OCI-LY1 (cell line): Measurements from ENCODE around the gene TTC28.
"Not testable (repeated sequence)": the region's sequence is repeated elsewhere in the genome, so short reads cannot be mapped to it uniquely, and the experiment has no call there.

Source experiments
- H2AFZ ChIP-seq: fragments of 200-600 bp; sonication (generic), shearing (Covaris generic); 2 replicates; pipeline ENCODE4 v1.6.0; 2014; ENCODE audit warnings: antibody characterized with exemption, mild to moderate bottlenecking, low read length
- H3F3A ChIP-seq: fragments of 200-600 bp; sonication (generic), shearing (Covaris generic); 2 replicates; pipeline ENCODE4 v1.6.0; 2014; ENCODE audit warnings: mild to moderate bottlenecking, antibody characterized with exemption, low read length, moderate library complexity; ENCODE audit not compliant: insufficient read depth
- H3K27ac ChIP-seq: fragments of 200-600 bp; sonication (generic); 2 replicates; pipeline ENCODE4 v1.5.1; 2014; ENCODE audit warnings: low read length, mixed run types, mild to moderate bottlenecking, low read depth; ENCODE audit not compliant: poor library complexity, severe bottlenecking
- H3K27me3 ChIP-seq: fragments of 200-600 bp; sonication (generic); 2 replicates; pipeline ENCODE4 v1.6.0; 2014; ENCODE audit warnings: antibody characterized with exemption, mild to moderate bottlenecking, low read length, moderate library complexity; ENCODE audit not compliant: insufficient read depth
- H3K36me3 ChIP-seq: fragments of 200-600 bp; sonication (generic); 2 replicates; pipeline ENCODE4 v1.6.1; 2014; ENCODE audit warnings: mild to moderate bottlenecking, antibody characterized with exemption, low read length, moderate library complexity, mixed read lengths; ENCODE audit not compliant: insufficient read depth
- H3K4me1 ChIP-seq: fragments of 200-600 bp; sonication (generic); 2 replicates; pipeline ENCODE4 v1.5.1; 2014; ENCODE audit warnings: mild to moderate bottlenecking, low read length, moderate library complexity; ENCODE audit not compliant: insufficient read depth, severe bottlenecking
- H3K4me2 ChIP-seq: fragments of 200-600 bp; sonication (generic), shearing (Covaris generic); 2 replicates; pipeline ENCODE4 v1.6.1; 2014; ENCODE audit warnings: low read length
- H3K4me3 ChIP-seq: fragments of 200-600 bp; sonication (generic); 2 replicates; pipeline ENCODE4 v1.5.1; 2014; ENCODE audit warnings: low read length, low read depth, mild to moderate bottlenecking, mixed read lengths; ENCODE audit not compliant: poor library complexity, severe bottlenecking
- H3K79me2 ChIP-seq: fragments of 200-600 bp; shearing (Covaris generic); 2 replicates; pipeline ENCODE4 v1.6.1; 2016; ENCODE audit warnings: mixed run types, low read length, mixed read lengths; ENCODE audit not compliant: insufficient read depth
- H3K9ac ChIP-seq: fragments of 200-600 bp; sonication (generic), shearing (Covaris generic); 2 replicates; pipeline ENCODE4 v1.6.1; 2014; ENCODE audit warnings: mild to moderate bottlenecking, low read length, mixed read lengths
- H3K9me2 ChIP-seq: fragments of 200-600 bp; sonication (generic), shearing (Covaris generic); 2 replicates; pipeline ENCODE4 v1.6.1; 2014; ENCODE audit warnings: low read depth, mild to moderate bottlenecking, low read length, mixed read lengths
- H3K9me3 ChIP-seq: fragments of 200-600 bp; shearing (Covaris generic); 2 replicates; pipeline ENCODE4 v1.6.1; 2014; ENCODE audit warnings: low read length, mixed read lengths
- H4K20me1 ChIP-seq: fragments of 200-600 bp; sonication (generic), shearing (Covaris generic); 2 replicates; pipeline ENCODE4 v1.6.0; 2016; ENCODE audit warnings: mild to moderate bottlenecking, low read length; ENCODE audit not compliant: insufficient read depth
- EZH2 ChIP-seq: fragments of 200-600 bp; sonication (generic), shearing (Covaris generic); IDR thresholded peaks from 2 replicates; pipeline ENCODE4 v1.8.0; 2017; ENCODE audit warnings: borderline replicate concordance, mixed run types, mild to moderate bottlenecking, antibody characterized with exemption, low read length, moderate library complexity, mixed read lengths
- TF ChIP-seq, protein P1 (sequence below): fragments of 200-600 bp; sonication (generic), shearing (Covaris generic); IDR thresholded peaks from 2 replicates; pipeline ENCODE4 v1.5.1; 2017; ENCODE audit warnings: mild to moderate bottlenecking, antibody characterized with exemption, low read length, moderate library complexity, mixed read lengths

TTC28 gene

DNA sequence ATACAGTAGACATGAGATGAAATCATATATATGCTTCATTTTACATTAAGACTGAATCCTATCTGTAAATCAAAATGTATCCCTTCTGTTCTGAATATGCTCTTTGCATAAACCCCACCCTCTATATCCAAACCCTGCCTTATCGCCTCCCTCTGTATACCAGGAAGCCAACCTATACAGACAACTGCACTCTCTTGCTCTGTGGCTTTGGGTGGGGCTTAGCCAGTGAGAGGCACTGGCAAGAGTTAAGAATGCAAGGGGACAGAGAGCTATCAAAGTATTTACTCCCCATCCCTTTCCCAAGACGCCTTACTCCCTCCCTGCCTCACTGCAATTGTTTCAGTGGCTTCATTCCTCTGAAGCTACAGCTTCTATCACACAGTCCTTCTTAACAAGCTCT lies 309.8 kb downstream of the TTC28 start:
- no peaks in the 10 kb centered on the region for H4K20me1 ChIP-seq
- no peak overlapping the region for H2AFZ ChIP-seq
- no peak overlapping the region for H3K4me3 ChIP-seq
- H3F3A ChIP-seq: no peaks in the 10 kb centered on the region
- H3K4me2 ChIP-seq: no peak overlapping the region
- no peaks in the 10 kb centered on the region for H3K9me2 ChIP-seq
- no peak overlapping the region for H3K27ac ChIP-seq
- no peak overlapping the region for H3K9ac ChIP-seq
- TF ChIP-seq, protein P1, sequence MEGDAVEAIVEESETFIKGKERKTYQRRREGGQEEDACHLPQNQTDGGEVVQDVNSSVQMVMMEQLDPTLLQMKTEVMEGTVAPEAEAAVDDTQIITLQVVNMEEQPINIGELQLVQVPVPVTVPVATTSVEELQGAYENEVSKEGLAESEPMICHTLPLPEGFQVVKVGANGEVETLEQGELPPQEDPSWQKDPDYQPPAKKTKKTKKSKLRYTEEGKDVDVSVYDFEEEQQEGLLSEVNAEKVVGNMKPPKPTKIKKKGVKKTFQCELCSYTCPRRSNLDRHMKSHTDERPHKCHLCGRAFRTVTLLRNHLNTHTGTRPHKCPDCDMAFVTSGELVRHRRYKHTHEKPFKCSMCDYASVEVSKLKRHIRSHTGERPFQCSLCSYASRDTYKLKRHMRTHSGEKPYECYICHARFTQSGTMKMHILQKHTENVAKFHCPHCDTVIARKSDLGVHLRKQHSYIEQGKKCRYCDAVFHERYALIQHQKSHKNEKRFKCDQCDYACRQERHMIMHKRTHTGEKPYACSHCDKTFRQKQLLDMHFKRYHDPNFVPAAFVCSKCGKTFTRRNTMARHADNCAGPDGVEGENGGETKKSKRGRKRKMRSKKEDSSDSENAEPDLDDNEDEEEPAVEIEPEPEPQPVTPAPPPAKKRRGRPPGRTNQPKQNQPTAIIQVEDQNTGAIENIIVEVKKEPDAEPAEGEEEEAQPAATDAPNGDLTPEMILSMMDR: no peak
- no peak for TF ChIP-seq EZH2
- no peaks in the 10 kb centered on the region for H3K36me3 ChIP-seq
- H3K9me3 ChIP-seq: 0 out of 2 replicates have a peak, but pooled peaks cover 2% of the 10 kb centered on the region
- no peaks in the 10 kb centered on the region for H3K79me2 ChIP-seq
- no peaks in the 10 kb centered on the region for H3K4me1 ChIP-seq
- H3K27me3 ChIP-seq: no peaks in the 10 kb centered on the region

DNA sequence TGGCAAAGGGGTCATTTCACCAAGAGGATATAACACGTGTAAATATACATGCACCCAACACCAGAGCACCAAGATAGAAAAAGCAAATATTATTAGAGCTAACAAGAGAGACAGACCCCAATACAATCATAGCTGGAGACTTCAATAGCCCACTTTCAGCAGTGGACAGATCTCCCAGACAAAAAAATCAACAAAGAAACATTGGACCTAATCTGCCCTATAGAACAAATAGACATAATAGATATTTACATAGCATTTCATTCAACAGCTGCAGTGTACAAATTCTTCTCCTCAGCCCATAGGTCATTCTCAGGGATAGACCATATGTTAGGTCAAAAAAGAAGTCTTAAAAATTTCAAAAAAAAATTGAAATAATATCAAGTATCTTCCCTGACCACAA lies 312.8 kb downstream of the TTC28 start:
- no peak overlapping the region for H3K4me3 ChIP-seq
- H3K79me2 ChIP-seq: no peaks in the 10 kb centered on the region
- no peak overlapping the region for H2AFZ ChIP-seq
- H3K4me2 ChIP-seq: no peak overlapping the region
- no peaks in the 10 kb centered on the region for H3K9me2 ChIP-seq
- 0 out of 2 replicates have a peak, but pooled peaks cover 2% of the 10 kb centered on the region for H3K9me3 ChIP-seq
- no peak overlapping the region for H3K9ac ChIP-seq
- no peak overlapping the region for H3K27ac ChIP-seq
- H4K20me1 ChIP-seq: no peaks in the 10 kb centered on the region
- no peak for TF ChIP-seq EZH2
- TF ChIP-seq, protein P1: no peak
- H3K36me3 ChIP-seq: no peaks in the 10 kb centered on the region
- H3K27me3 ChIP-seq: no peaks in the 10 kb centered on the region
- H3F3A ChIP-seq: no peaks in the 10 kb centered on the region
- no peaks in the 10 kb centered on the region for H3K4me1 ChIP-seq

DNA sequence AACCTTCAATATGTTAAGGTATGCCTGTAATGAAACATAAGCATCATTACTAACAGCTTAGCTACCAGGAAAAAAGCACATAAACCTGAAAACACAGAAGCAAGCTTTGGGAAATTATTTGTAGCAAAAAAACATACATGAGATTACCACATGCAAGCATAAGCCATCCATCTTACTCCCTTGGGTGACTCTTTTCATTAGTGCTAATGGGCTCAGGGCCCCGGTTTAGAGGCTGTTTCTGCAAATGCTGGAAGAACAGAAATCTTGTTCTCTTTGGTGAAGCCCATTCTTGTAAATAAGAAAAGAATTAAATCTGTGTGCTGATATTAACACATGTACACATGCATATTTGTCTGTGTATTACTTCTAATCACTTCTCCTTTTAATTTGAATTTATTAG lies 314.3 kb downstream of the TTC28 start:
- Histone ChIP-seq H3K36me3 (no peaks in the 10 kb centered on the region), H2AFZ (no peak overlapping the region), H3K9me2 (no peaks in the 10 kb centered on the region), H3F3A (no peaks in the 10 kb centered on the region), H3K4me2 (no peak overlapping the region), H3K4me1 (no peaks in the 10 kb centered on the region), H4K20me1 (no peaks in the 10 kb centered on the region), H3K9me3 (0 out of 2 replicates have a peak, but pooled peaks cover 2% of the 10 kb centered on the region), H3K9ac (no peak overlapping the region), H3K4me3 (no peak overlapping the region), H3K79me2 (no peaks in the 10 kb centered on the region), H3K27ac (no peak overlapping the region), H3K27me3 (no peaks in the 10 kb centered on the region)
- TF ChIP-seq EZH2: no peak
- TF ChIP-seq, protein P1: no peak

DNA sequence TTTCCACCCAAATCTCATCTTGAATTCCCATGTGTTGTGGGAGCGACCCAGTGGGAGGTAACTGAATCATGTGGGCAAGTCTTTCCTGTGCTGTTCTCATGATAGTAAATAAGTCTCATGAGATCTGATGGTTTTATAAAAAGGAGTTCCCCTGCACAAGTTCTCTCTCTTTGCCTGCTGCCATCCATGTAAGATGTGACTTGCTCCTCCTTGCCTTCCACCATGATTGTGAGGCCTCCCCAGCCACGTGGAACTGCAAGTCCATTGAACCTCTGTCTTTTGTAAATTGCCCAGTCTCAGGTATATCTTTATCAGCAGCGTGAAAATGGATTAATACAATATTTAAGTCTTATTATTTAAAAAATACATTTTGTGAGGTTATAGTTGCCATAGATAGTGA lies 315.5 kb downstream of the TTC28 start:
- not testable (repeated sequence) for H3K4me1 ChIP-seq, H3K79me2 ChIP-seq, H3K9ac ChIP-seq, H2AFZ ChIP-seq, H3K4me3 ChIP-seq, H3K36me3 ChIP-seq, H3K4me2 ChIP-seq, H3K27me3 ChIP-seq, H3K9me3 ChIP-seq, H3K9me2 ChIP-seq, H4K20me1 ChIP-seq, H3K27ac ChIP-seq, H3F3A ChIP-seq
